Measurements from ENCODE around the gene ADAT1. TPM values are rescaled to one million over a fixed set of nuclear protein-coding genes. Genes with fewer than 3 reads are reported as not detected.
A peak's percentile ranks its signal among the peaks of the same experiment; 100 is the strongest.

ADAT1 gene, protein sequence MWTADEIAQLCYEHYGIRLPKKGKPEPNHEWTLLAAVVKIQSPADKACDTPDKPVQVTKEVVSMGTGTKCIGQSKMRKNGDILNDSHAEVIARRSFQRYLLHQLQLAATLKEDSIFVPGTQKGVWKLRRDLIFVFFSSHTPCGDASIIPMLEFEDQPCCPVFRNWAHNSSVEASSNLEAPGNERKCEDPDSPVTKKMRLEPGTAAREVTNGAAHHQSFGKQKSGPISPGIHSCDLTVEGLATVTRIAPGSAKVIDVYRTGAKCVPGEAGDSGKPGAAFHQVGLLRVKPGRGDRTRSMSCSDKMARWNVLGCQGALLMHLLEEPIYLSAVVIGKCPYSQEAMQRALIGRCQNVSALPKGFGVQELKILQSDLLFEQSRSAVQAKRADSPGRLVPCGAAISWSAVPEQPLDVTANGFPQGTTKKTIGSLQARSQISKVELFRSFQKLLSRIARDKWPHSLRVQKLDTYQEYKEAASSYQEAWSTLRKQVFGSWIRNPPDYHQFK
- 55.0 and 59.7 TPM in 2 replicates for total RNA-seq

DNA sequence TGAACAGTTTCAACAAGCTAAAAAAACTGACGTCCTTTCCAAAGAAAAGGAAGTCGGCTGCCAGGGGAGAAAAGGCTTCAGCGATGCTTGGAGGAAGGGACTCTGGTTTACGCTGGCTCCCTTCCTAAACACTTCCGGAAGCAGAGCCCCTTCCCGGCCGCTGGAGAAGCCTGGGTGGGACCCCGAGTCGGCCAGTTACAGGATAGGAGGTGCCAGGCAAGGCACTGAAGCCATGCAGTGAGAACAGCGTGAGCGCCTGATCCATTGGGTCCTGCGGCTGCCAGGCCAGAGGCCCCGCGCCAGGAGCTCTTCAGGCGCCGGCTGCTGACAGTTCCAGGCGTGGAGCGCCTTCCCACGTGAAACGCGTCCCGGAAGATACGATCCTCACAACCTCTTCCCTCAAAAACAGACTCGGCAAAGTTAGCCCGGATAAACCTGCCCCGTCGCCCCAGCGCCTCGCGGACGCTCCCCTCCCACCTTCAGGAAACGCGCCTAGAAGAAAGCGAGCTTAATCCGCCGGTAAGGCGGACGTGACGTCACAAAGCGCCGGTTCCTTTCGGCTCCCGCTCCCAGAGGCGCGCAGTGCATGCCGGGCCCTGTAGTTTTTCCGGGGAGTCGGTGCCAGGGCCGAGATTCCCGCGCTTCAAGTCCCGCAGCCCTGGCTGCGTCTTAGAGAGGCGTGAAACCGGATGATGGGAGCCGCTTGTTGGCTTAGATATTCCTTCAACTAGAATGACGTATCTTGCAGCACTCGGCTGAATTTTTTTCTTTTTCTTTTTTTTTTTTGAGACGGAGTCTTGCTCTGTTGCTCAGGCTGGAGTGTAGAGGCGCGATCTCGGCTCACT, at the start of gene ADAT1:
ADAT1 (minus strand) TSS at position 521 of the 845 bp plus-strand sequence. CDS start 2,482 bp downstream, outside the sequence.
- DNase-seq (ENCODE audit: low read depth, low spot score): peak; percentile 98

DNA sequence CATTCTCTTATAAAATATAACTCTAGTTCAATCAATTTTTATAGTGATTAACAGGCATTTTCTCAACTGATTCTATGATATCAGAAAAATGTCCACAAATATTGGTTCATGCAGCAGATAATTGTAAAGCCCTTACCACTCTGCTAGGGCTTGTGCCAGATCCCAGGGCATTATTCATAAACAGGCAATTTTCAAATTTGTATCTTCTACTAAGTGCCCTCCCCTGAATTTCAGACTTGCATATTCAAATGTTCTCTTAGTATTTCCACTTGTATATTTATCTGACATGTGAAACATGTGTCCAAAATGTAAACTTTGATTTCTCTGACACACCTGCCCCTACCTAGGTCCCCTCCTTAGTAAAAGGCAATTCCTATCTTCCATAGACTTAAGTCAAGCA, 44.4 kb upstream of the ADAT1 start:
- no peak for DNase-seq (ENCODE audit: low read depth, low spot score)

DNA sequence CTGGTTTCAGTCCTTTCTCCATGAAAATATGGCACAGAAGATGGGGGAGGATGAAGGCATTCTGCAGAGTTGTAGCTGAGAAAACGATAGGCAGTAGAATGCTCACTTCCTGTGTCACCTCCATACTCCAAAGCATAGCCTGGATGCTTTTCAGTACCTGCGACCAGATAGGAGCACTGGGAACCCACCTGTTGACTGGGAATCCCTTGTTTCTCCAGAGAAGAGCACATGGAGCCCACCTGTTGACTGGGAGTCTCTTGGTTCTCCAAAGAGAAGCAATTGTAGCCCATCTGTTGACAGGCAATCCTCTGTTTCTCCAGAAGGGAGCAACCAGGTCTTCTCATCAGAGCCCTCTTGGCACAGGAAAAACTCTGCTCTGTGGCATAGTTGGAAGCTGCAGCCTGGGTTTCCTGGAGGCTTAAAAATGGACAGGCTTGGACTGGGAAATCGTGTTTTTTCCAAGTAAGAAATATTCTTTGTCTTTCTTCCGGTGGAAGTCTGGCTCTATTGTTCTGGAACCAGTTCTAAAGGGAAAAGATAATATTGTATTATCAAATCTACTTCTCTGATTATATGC, 37.7 kb upstream of the ADAT1 start:
- DNase-seq (ENCODE audit: low read depth, low spot score): peak; percentile 27

DNA sequence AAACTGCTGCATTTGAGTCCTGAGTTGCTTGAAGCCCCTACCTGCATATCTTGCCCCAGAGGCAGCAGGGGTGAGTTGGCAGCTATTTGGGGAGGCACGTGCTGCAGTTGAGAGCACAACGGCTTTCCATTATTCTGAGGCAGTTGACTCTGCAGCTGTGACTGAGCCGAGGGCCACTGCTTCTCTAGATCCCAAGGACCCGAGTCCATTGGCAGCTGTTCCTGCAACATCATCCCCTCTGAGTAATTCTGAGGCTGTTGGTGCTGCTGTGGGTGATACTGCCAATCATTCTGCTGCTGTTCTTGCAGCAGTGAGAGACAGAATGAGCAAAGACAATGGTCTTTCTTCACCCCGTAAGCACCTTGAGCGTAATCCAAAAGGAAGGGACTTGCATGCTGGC, 37.2 kb upstream of the ADAT1 start:
- no peak for DNase-seq (ENCODE audit: low read depth, low spot score)

DNA sequence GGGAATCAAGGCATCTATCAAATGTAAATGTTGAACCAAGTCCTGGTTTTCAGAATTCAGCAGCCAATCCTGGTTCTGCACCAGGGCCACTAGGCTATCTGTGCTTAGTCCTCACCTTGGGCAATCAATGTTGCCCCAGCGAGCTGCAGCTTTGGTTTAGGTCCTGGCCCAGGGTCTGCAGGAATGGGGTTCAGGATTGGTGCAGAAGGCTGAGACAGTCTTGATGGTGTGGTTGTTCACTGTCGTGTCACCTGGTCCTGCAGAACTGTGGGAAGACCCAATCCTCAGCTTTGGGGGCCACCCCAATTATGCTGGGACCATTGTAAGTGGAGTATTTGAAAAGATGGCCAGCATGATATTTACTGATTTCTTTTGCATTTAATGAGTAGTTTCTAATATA, 35.1 kb upstream of the ADAT1 start:
- no peak for DNase-seq (ENCODE audit: low read depth, low spot score)

DNA sequence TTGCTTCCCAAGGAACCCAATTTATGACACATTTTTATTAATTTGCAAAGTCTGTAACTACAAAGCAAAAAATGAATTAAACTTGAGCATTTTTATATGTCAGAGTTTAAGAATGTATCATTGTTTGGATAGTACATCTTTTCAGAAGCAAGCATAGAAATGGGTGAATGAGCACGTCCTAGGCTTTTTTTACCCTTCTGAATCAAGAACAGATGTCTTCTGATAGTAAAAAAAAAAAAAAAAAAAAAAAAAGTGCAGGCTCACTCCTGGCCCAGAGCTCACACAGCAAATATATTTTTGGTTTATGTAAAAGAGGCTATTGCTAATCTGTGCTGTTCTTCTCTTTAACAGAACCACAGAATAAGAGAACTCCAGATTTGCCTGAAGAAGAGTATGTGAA, 30.8 kb upstream of the ADAT1 start:
- no peak for DNase-seq (ENCODE audit: low read depth, low spot score)

DNA sequence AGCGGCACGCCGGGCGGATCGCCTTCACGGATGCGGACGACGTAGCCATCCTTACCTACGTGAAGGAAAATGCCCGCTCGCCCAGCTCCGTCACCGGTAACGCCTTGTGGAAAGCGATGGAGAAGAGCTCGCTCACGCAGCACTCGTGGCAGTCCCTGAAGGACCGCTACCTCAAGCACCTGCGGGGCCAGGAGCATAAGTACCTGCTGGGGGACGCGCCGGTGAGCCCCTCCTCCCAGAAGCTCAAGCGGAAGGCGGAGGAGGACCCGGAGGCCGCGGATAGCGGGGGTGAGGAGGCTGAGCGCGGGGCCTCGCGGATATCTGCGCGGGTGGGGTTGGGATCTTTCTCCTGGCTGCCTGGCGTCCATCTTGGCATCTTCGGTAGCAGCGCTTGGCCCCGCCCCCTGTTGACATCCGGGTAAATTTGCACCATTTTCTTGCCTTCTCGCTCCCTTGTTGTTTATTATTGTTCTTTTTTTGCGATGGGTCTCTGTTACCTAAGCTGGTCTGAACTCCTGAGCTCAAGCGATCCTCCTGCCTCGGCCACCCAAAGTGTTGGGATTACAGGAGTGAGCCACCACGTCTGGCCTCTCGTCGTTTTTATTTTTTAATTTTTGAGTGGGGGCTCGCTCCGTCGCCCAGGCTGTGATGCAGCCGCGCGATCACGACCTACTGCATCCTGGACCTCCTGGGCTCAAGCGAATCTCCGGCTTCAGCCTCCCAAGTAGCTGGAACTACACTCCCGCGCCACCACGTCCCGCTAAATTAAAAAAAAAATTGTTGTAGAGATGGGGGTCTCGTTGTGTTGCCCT, 25.4 kb upstream of the ADAT1 start:
- no peak for DNase-seq (ENCODE audit: low read depth, low spot score)

DNA sequence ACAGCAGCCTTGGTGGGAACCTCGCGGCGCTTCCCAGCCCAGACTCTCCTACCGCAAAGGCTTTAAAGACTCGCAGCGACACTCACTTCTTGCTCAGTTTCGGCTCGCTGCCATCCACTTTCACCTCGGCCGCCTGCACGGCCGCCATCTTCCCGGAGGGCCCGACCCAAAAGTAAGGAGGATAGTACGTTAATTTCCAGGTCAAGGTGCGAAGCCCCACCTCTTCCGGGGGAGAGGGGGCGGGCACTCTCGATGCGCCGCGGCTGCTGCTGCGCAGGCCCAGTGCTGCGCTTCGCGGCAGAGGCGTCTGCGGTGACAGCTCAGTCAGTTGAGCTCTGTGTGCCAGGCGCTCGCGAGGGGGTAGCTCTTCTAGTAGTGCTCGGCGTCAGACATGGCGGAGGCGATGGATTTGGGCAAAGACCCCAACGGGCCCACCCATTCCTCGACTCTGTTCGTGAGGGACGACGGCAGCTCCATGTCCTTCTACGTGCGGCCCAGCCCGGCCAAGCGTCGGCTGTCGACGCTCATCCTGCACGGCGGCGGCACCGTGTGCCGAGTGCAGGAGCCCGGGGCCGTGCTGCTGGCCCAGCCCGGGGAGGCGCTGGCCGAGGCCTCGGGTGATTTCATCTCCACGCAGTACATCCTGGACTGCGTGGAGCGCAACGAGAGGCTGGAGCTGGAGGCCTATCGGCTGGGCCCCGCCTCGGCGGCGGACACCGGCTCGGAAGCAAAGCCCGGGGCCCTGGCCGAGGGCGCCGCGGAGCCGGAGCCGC, 24.6 kb upstream of the ADAT1 start, which contains the start of the genes KARS1 and TERF2IP:
KARS1 (minus strand) TSS at position 174 of the 773 bp plus-strand sequence; CDS start at position 148, 26 bp downstream.
TERF2IP (plus strand) TSS at position 282 of the 773 bp plus-strand sequence; CDS start at position 392, 110 bp downstream.
- peak; percentile 75 for DNase-seq (ENCODE audit: low read depth, low spot score)

DNA sequence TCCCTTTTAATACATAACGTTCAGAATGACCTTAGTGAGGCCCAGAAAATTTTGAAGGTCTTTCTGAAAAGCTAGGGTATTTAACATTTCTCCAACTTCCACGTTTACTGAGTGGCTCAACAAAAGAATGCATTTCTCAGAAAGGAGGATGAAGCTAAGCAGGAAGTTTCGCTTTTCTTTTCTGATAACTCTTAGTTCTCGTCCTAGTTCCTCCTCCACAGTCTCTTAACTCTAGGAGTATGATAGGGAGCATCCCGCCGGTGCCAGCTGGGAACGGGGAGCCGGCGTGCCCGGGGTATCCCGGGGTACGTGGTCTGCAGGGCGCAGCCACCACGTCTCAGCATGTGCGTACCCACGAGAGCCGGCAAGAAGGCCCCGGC, 24.0 kb upstream of the ADAT1 start:
- no peak for DNase-seq (ENCODE audit: low read depth, low spot score)

DNA sequence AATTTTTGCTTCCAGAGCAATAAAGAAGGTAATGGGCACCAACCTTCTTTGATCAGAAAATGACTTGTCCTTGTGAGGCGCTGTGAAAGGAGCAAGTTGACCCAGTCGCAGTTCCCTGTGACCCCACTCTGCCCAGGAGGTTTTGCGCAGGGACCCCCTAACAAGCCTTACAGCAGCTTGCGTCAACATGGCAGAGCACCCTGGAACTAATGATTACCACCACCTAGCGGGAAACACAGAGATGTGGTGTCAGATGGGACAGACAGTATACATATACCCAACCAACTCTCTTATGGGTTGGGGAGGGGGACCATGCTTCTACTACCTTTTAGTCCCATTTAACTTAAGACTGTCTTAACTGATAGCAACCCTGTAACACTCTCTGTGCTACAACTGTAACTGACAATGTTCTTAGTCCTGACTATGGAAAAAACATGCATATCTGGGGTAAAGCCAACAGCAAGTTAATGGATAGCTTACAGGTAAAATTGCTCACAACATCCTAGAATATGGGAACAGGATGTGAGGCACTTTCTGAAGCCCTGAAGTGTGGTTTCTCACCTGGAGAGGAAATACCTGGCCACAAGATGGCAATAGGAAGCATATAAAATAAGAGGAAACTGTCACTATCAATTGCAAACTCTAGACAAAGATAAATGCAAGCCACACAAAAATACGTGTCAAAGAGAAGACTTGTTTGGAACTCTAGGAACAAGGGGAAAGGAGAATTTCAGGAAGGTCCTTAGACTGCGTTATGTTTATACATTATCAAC, 21.3 kb upstream of the ADAT1 start:
- DNase-seq (ENCODE audit: low read depth, low spot score): no peak

DNA sequence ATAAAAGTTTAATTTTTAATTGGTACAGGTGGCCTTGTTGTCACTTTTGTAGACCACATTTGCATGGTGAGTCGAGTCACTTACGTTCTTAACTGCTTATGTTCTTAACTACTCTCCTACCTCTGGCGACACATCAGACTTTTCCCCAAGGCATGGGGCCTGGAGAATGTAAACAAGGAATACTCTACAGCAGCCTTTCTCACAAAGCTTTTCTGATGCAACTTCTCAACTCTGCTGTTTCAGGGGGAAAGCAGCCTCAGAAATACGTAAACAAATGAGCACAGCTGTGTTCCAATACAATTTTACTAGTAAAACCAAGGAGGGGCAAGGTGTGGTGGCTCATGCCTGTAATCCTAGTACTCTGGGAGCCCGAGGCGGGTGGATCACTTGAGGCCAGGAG, 17.5 kb upstream of the ADAT1 start:
- no peak for DNase-seq (ENCODE audit: low read depth, low spot score)

DNA sequence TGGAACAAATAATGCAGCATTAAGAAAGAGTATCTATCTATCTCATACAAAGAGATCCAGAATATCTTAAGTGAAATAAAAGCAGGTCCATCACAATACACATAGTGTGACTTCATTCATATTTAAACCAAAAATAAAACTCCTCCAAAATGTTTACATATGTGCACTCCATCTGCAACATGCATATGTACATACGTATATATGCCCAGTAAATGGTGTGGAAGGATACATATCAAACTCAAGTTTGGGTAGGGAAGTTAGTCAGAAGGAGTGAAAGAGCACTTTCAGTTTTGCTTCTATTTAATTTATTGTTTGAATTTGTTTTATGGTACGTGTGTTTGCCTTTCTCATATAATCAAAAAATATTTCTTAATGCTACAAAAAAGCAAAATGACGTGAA, 12.0 kb upstream of the ADAT1 start:
- no peak for DNase-seq (ENCODE audit: low read depth, low spot score)

DNA sequence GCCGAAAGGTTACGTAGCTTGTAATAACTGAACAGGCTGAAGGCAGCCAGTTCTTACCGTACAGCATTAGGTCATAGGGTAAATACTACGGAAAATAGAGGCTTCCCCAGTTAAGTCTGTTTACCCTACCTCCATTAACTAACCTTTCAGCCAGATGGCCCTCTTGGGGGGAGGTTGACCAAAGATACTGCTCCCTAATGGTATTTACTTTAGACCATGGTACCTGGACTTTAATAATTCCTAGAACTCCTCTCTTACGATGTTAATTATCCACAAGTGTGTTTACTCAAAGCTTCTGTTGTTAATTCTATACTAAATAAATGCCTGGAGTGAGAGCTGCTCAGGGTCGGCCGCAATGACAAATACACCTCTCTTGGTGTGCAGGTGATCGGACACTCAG, 9.8 kb upstream of the ADAT1 start:
- DNase-seq (ENCODE audit: low read depth, low spot score): no peak

DNA sequence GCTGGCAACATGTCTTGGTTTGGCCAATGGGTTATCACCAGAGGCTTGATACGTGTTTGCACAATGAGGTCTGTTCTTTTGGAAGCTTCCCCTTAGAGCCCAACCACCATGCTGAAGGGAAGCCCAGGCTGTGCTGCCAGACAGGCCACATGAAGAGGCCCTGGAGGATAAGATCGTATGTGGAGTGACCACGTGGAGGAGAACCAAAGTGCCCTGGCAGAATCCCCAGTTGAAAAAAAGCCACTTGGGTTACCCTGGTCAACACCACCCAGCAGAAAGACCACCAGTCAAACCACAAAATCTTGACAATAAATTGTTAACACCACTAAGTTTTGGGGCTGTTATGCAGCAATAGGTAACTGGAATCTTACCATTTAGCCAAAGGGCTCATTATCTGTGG, 7.0 kb upstream of the ADAT1 start:
- DNase-seq (ENCODE audit: low read depth, low spot score): no peak

DNA sequence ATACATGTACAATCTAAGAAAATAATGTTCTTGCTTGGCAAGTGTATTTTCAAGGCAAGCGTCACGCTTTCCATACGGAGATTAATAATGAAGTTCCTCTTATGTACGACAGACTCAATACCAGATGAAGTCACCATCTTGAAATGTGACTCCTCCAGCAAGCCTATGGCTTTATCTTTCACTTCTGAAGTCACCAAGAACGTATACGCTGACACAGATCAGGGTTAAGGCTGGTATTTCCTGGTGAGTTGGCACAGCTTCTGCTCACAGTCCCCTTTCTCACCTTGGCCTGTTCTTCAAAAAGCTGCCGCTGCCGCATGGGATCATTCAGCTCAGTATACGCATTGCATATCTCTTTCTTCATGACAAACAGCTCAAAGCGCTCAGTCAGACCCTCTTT, 6.1 kb upstream of the ADAT1 start:
- DNase-seq (ENCODE audit: low read depth, low spot score): no peak

DNA sequence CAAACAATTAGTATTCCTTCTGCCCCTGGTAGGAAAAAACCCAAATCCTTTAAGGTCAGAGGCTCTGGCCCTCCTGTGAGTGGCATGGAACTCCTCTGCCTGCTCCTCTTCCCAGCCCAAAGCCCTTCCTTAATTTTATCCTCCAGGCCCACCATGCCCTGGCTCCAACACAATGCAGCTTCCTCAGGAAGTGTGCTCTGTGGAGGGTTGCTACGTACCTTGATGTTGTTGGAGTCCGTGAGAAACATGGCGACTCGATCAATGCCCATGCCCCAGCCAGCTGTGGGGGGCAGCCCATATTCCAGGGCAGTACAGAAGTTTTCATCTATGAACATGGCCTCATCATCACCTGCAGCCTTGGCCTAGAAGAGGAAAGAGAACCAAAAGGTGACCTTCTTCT, 5.3 kb upstream of the ADAT1 start:
- no peak for DNase-seq (ENCODE audit: low read depth, low spot score)

DNA sequence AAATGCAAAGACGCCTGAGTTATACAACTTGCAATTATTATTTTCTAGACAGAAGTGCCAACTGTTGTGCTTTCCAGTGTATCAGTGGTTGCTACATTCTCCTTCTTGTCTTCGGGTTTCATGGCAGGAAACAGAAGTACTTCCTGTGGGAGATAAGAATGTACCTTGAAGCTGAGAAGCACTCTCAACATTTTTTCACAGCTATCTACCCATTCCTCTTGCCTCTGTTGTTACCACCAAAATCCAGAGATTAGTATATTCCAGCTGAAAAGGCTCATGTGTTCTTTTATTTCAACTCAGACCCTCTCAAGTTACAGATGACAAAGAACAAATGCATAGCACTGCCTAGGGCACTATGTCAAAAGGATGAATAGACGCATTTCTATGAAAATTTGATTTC, 4.8 kb upstream of the ADAT1 start:
- peak; percentile 53 for DNase-seq (ENCODE audit: low read depth, low spot score)

DNA sequence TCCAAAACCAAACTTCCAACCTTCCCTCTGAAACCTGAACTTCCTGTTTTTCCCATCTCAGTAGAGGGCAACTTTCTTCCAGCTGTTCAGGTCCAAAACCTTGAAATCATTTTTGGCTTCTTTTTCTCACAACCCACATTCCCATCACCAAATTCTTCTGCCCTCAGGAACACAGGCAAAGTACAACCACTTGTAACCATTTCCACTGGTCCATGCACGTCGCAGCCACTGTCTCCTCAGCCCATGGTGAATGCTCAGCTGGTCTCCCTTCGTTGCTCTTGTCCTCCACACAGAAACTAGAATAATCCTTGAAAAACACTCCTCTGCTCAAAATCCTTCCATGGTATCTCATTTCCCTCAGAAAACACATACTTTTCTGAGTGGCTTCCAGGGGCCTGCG, 3.7 kb upstream of the ADAT1 start:
- no peak for DNase-seq (ENCODE audit: low read depth, low spot score)

DNA sequence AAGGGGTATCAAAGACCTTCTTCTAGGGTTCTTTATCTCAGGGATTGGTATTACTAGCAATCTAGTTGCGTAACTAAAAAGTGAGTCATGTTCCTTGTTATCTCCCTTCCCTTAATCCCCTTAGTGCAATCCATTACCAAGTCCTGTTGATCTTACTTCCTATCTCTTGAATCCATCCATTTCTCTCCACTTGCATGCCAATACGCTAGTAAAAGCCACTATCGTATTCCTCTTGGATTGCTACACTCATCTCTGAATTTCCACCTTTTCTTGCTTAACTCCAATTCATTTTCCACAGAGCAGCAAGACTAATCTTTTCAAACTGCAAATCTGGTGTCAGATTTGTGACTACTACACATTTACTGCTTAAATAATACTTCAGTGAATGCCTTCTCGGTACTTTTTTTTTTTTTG, 1.8 kb upstream of the ADAT1 start:
- DNase-seq (ENCODE audit: low read depth, low spot score): no peak

DNA sequence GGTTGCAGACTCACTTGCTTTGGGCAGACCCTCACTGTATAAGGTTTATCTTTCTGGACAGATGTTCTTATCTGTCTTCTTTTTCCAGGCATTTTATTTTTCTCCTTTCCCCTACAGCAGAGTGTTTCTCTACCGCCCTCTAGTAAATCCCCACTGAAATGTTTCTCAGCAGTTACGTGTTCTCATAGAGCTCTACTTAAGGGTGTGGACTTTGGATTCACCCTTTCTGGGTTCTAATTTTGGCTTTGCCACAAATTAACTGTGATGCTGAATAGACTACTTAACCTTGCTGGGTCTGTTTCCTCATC, 2.0 kb downstream of the ADAT1 start:
- no peak for DNase-seq (ENCODE audit: low read depth, low spot score)

All from pulmonary artery endothelial cell (primary cell).